ENCODE data around the gene DAW1.
"Not testable (repeated sequence)": the region's sequence is repeated elsewhere in the genome, so short reads cannot be mapped to it uniquely, and the experiment has no call there.

The DAW1 gene

DNA sequence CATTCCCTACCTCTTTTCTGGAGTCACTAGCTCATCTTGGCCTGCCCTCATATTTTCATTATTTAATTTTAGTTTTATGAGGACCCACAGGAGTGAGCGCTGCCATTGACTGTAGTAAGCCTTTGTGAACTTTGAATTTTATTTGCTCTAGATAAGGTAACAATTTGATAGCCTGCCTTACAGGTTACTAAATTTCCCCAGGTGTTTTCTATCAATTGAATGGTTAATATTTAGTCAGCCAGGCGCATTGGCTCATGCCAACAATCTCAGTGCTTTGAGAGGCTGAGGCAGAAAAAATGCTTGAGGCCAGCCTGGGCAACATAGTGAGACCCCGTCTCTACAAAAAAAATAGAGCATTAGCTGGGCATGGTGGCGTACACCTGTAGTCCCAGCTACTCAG, 50.2 kb downstream of the DAW1 start:
- DNase-seq: no peak

DNA sequence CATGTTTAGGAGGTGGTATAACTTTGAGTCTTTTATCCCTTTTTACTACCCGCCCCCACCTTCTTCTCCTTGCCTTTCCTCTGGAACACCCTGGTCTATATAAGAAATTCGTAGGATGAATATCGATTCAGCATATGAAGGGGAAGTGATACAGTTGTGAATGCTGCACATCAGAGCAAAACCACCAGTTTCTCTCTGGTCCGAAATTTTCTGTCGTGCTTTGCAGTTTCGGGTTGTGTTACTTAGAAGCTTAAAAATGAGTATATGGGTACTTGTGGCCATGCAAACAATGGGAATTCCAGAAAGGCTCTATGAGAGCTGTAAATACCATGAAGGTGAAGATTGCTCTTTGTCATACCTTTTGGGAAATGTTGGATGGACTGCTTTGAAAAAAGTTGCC, 60.6 kb downstream of the DAW1 start:
- DNase-seq: no peak

DNA sequence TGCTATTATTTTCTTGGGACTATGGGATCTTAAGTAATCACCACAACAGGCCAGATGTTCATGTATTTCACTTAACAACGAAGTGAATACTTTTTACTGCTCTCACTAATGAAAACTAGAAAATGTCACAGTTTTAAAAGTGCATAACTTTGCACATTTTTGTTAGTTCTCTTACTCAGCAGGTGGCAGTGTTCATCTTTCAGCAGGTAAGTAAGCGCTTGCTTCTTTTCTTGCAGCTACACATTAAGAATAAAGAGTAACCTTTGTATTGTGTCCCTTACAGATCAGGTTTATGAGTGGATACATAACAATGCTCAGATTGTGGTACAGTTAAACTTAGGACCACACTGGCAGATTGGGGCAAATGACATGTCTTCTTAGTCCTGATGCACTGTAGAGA, 61.0 kb downstream of the DAW1 start:
- DNase-seq: no peak

DNA sequence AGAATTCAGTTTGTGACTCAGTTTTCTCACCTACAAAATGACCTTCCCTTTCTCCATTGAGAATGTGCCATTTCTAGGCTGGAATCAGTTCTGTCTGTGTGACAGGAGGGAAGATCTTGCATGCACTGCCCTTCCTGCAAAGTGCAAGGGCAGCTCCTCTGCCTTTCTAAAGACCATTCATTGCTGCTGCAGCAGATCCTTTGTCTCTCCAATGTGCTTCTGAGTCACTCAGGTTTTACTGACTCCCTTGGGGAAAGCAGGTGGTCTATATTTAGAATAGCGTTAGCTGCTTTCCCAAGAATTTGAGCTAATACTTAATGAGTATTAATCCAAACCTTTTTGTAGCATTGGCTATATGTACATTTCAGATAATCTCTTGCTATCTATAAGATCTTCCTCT, 62.5 kb downstream of the DAW1 start:
- DNase-seq: no peak

DNA sequence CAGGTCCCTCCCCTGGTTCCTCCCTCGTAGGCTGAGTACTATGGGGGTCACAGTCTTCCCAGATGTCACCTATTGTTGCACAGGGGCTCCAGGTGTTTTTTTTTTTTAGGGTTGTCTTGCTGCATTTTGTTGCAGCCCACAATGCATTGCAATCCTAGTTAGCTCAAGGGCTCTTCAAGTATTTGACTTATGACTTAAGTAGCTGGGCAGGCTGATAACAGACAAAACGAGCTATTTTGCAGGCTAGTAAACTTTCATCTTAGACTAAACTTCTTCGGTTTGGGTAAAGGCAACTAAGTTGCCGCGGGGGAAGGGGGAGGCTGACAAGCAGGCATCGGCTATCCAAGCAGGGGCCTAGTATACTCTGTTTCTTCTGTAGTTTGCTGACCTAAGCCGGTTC, 64.8 kb downstream of the DAW1 start:
- DNase-seq: not testable (repeated sequence)

DNA sequence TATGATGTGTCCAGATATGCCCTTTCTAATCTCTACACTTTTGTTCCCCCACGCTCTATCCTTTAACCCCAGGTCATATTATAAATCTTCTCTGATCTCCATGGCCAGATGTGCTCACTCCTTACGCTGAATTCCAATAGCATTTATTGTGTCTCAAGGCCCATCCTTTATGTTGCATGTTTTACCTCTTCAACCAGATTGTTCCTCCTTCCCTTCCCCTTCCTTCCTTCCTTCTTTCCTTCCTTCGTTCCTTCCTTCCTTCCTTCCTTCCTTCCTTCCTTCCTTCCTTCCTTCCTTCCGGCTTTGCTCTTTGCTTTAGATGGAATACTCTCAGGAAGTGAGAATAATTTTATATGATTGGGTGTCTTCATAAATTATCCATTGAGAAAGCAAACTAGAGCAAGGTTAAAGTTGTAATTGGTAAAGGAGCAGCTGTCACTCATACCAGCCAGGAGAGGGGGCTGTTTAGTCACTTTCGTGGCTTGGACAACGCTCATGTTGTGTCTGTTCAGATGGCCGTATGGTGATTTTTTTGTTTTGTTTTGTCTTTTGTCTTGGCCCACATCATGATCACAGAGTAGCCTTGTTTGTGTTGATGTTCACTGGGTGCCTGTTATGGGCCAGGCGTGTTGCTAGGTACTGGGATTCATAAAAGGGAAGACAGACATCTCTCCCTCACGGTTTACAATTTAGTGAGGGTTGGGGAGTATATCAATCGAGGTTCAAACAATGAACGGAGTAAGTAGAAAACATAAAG, 68.0 kb downstream of the DAW1 start:
- DNase-seq: no peak

DNA sequence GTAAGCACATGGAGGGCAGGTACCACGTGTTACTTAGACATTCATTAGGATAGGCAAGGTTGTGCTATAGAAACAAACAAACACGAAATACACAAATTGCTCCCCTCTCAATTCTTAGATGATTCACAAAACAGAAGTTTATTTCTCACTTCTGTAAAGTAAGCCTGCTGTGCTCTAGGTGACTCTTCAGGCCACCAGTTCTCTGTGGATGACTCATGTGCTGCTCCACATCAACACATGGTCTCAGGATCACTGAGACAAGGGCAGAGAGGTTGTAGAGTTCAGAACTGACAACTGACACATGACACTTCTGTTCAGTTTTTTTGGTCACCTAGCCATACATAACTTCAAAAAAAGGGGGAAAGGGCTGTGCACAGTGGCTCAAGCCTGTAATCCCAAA, 70.6 kb downstream of the DAW1 start:
- no peak for DNase-seq

DNA sequence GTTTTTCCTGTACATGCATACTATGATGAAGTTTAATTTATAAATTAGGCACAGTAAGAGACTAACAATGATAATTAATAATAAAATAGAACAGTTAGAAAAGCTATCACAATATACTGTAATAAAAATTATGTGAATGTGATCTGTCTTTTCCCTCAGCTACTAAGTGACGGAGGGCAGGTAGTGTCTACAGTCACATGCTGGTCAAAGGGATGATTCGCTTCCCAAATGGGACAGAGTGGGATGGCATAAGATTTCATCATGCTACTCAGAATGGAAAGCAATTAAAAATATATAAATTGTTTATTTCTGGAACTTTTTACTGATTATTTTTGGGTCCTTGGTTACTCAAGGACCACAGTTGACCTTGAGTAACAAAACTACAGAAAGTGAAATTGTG, 71.5 kb downstream of the DAW1 start:
- no peak for DNase-seq

DNA sequence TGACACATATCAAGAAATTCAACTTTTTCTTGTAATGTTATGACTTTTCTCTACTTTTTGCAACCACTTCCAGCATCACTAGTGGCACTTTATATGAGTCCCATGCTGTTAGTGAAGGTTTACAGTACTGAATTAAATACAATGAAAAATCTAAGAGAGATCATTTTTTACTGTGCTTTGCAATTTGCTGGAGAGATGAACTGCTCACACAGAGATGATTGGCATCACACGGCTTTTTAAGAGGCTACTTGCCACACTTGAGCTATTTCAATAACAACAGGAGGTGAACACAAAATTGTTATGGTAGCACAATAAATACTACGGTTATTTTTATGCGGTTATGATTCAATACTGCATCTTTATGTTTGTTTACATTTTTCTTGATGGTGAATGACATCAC, 88.9 kb downstream of the DAW1 start:
- DNase-seq: no peak

DNA sequence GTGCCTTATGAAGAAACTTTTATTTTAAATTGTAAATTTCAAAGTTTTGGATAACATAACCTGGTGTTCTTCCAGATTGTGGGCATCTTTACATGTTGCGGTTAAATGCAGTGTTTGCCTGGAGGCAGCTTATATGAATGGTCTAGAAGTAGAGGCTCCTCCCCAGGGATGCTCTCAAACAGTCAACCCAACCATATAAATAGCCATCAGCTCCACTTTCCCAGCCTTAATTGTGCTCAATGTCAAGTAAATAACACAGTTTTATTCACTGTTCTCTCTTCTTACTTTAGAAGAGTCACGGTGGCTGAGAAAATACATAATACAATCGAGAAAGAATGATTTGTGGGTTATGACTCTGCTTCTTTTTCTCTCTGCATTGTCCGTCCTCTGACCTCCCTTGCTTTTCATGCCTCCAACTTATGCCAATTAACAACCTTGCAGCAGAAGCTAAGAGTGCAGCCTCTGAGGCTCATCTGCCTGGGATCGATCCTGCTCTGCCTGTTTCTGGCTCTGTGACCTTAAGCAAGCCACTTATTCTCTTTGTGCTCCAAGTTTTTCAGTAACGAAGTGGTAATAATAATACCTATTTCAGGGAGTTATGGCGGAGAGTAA, 100.3 kb downstream of the DAW1 start:
- DNase-seq: no peak

DNA sequence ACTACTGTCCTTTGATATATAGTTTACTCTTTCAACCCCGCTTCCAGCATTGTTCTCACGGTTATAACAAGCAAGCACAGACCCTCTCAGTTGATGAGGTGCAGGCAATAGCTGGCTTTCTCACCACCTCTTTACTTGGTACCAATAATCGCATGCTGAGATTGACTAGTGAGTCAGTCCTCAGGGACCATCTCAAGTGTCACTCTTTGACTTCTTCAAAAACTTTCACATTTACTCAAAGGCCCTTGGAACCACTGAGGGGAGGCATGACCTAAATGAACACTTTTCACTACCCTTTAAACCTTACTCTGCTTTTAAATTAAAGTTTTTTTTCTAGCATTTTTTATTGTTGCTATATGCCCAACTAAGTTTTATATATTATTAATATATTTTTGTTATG, 101.8 kb downstream of the DAW1 start:
- no peak for DNase-seq

Measured in activated CD4-positive, alpha-beta T cell treated with anti-CD3 and anti-CD28 coated beads for 4 hours (primary cell).